Endothelial cell (in vitro differentiated cells): ENCODE results near the gene PTPN11. TPM values are rescaled to one million over a fixed set of nuclear protein-coding genes. Genes with fewer than 3 reads are reported as not detected.

ENCODE experiments used
- DNase-seq: peaks from one replicate; pipeline ENCODE4 v3.0.0; 2021; ENCODE audit warnings: low spot score
- H3K27ac Mint-ChIP-seq: one replicate; pipeline ENCODE4 v1.8.0; 2021; ENCODE audit warnings: mixed read lengths, inconsistent platforms; ENCODE audit not compliant: unreplicated experiment
- H3K27me3 Mint-ChIP-seq: one replicate; pipeline ENCODE4 v1.8.0; 2021; ENCODE audit warnings: mild to moderate bottlenecking, moderate library complexity, mixed read lengths, inconsistent platforms; ENCODE audit not compliant: unreplicated experiment
- H3K36me3 Mint-ChIP-seq: one replicate; pipeline ENCODE4 v1.8.0; 2021; ENCODE audit warnings: mild to moderate bottlenecking, low read depth, mixed read lengths, inconsistent platforms; ENCODE audit not compliant: unreplicated experiment
- H3K4me1 Mint-ChIP-seq: one replicate; pipeline ENCODE4 v1.8.0; 2021; ENCODE audit warnings: mild to moderate bottlenecking, mixed read lengths, inconsistent platforms; ENCODE audit not compliant: unreplicated experiment
- H3K4me3 Mint-ChIP-seq: one replicate; pipeline ENCODE4 v1.8.0; 2021; ENCODE audit warnings: mild to moderate bottlenecking, mixed read lengths, inconsistent platforms; ENCODE audit not compliant: unreplicated experiment
- H3K9me3 Mint-ChIP-seq: one replicate; pipeline ENCODE4 v1.8.0; 2021; ENCODE audit warnings: mixed read lengths, inconsistent platforms; ENCODE audit not compliant: unreplicated experiment
- CTCF ChIP-seq: fragments of 200-600 bp; sonication (generic); IDR thresholded peaks from one replicate; pipeline ENCODE4 v1.5.0; 2021; ENCODE audit warnings: antibody characterized with exemption; ENCODE audit not compliant: unreplicated experiment
- total RNA-seq: library from RNA; stranded (reverse); fragmentation: NEBNext Ultra II Directional; extraction: Animal tissue kit (Norgen Biotek cat#: 25700); gene quantifications from one replicate; pipeline ENCODE4 v1.2.1, GENCODE V29; 2021; ENCODE audit not compliant: unreplicated experiment

Gene PTPN11
- total RNA-seq, 1 donor from 2014 or later: 97.8 TPM

GRCh38 chr12:112479413-112479812 lies 60.7 kb downstream of the PTPN11 start:
- TF ChIP-seq CTCF: no peak
- Mint-ChIP-seq H3K36me3 (peaks cover 66% of the 10 kb centered on the region), H3K27ac (no peak overlapping the region), H3K27me3 (peaks cover 1% of the 10 kb centered on the region), H3K4me1 (peaks cover 4% of the 10 kb centered on the region), H3K9me3 (no peaks in the 10 kb centered on the region), H3K4me3 (no peak overlapping the region)
- no peak for DNase-seq

DNA sequence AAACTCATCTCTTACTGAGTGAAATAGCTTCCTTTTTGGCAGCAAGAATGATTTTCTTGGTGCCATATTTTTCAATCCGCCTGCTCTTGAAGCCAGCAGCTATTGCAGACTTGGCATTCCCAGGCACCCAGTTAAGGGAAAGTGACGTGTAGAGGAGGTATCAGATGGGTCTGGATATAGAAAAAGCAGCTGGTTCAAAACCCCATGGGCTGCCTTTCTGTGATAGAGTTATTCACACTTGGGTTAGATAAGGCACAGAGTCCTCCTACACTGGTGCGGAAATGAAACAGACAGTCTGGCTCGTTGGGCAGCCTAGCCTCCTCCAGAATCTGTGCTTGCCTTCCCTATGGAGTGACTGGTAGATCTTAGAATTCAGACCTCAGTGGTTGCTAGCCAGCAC lies 62.2 kb downstream of the PTPN11 start:
- no peak overlapping the region for H3K27ac Mint-ChIP-seq
- no peaks in the 10 kb centered on the region for H3K9me3 Mint-ChIP-seq
- TF ChIP-seq CTCF: no peak
- H3K36me3 Mint-ChIP-seq: peaks cover 58% of the 10 kb centered on the region
- DNase-seq: no peak
- no peak overlapping the region for H3K4me3 Mint-ChIP-seq
- peaks cover 1% of the 10 kb centered on the region for H3K27me3 Mint-ChIP-seq
- H3K4me1 Mint-ChIP-seq: no peaks in the 10 kb centered on the region

GRCh38 chr12:112482733-112483132 lies 64.0 kb downstream of the PTPN11 start:
- H3K4me1 Mint-ChIP-seq: no peaks in the 10 kb centered on the region
- no peak overlapping the region for H3K27ac Mint-ChIP-seq
- peaks cover 56% of the 10 kb centered on the region for H3K36me3 Mint-ChIP-seq
- TF ChIP-seq CTCF: no peak
- H3K9me3 Mint-ChIP-seq: no peaks in the 10 kb centered on the region
- peaks cover 1% of the 10 kb centered on the region for H3K27me3 Mint-ChIP-seq
- H3K4me3 Mint-ChIP-seq: no peak overlapping the region
- no peak for DNase-seq

DNA sequence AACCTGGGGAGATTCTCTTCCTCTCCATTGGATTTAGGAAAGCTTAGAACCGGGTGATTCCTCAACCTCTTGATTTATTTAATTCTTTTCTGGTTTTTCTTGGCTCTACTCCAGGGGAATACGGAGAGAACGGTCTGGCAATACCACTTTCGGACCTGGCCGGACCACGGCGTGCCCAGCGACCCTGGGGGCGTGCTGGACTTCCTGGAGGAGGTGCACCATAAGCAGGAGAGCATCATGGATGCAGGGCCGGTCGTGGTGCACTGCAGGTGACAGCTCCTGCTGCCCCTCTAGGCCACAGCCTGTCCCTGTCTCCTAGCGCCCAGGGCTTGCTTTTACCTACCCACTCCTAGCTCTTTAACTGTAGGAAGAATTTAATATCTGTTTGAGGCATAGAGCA lies 67.6 kb downstream of the PTPN11 start:
- no peaks in the 10 kb centered on the region for H3K4me1 Mint-ChIP-seq
- DNase-seq: no peak
- no peak overlapping the region for H3K27ac Mint-ChIP-seq
- TF ChIP-seq CTCF: no peak
- no peaks in the 10 kb centered on the region for H3K9me3 Mint-ChIP-seq
- H3K4me3 Mint-ChIP-seq: no peak overlapping the region
- no peaks in the 10 kb centered on the region for H3K27me3 Mint-ChIP-seq
- H3K36me3 Mint-ChIP-seq: peaks cover 49% of the 10 kb centered on the region

- H3K36me3 Mint-ChIP-seq: peaks cover 42% of the 10 kb centered on the region
- no peak overlapping the region for H3K27ac Mint-ChIP-seq
- no peaks in the 10 kb centered on the region for H3K4me1 Mint-ChIP-seq
- DNase-seq: no peak
- H3K4me3 Mint-ChIP-seq: peak overlapping the region; percentile 20
- no peak for TF ChIP-seq CTCF
- no peaks in the 10 kb centered on the region for H3K27me3 Mint-ChIP-seq
- H3K9me3 Mint-ChIP-seq: no peaks in the 10 kb centered on the region
Measured at GRCh38 chr12:112488257-112488876, 69.6 kb downstream of the PTPN11 start.
